ENCODE data around the gene DFFA.

Gene DFFA

GRCh38 chr1:10513199-10513598 is 40.9 kb upstream of the DFFA start:
- H3K27me3 ChIP-seq (replicated peaks): no peaks in the 10 kb centered on the region
- in situ Hi-C loops (cut with HindIII; ENCODE audit: low pct_ligation_motif_present, low sequenced_read_pairs): no loop called here
- no peaks in the 10 kb centered on the region for H3K36me3 ChIP-seq (replicated peaks)
- no peak for DNase-seq
- H3K27ac ChIP-seq: no peak overlapping the region
- H3K4me3 ChIP-seq (ENCODE audit: low read depth, low read length): no peak overlapping the region
- TF ChIP-seq CTCF (IDR thresholded peaks at IDR 0.05; ENCODE audit: low read depth, low read length, missing control alignments): no peak

DNA sequence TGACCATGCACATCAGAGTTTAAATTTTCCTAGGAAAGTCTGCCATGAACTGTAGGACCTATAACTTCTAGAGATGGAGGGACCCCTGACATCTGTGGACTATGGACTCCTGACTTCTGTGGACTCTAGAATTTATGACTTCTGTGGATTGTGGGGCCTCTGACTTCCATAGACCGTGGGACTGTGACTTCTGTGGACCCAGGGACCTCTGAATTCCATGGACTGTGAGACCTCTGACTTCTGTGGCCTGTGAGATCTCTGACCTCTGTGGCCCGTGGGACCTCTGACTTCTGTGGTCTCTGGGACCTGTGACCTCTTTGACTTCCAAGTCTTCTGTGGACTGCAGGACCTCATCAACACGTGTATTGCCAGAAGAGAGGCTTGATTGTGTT is 39.2 kb upstream of the DFFA start:
- DNase-seq: no peak
- no peak for TF ChIP-seq CTCF (IDR thresholded peaks at IDR 0.05; ENCODE audit: low read depth, low read length, missing control alignments)
- Histone ChIP-seq H3K4me3 (ENCODE audit: low read depth, low read length) (no peak overlapping the region), H3K27ac (peak overlapping the region; percentile 65), H3K36me3 (replicated peaks) (no peaks in the 10 kb centered on the region), H3K27me3 (replicated peaks) (no peaks in the 10 kb centered on the region)
- in situ Hi-C loops (cut with HindIII; ENCODE audit: low pct_ligation_motif_present, low sequenced_read_pairs): no loop called here

DNA sequence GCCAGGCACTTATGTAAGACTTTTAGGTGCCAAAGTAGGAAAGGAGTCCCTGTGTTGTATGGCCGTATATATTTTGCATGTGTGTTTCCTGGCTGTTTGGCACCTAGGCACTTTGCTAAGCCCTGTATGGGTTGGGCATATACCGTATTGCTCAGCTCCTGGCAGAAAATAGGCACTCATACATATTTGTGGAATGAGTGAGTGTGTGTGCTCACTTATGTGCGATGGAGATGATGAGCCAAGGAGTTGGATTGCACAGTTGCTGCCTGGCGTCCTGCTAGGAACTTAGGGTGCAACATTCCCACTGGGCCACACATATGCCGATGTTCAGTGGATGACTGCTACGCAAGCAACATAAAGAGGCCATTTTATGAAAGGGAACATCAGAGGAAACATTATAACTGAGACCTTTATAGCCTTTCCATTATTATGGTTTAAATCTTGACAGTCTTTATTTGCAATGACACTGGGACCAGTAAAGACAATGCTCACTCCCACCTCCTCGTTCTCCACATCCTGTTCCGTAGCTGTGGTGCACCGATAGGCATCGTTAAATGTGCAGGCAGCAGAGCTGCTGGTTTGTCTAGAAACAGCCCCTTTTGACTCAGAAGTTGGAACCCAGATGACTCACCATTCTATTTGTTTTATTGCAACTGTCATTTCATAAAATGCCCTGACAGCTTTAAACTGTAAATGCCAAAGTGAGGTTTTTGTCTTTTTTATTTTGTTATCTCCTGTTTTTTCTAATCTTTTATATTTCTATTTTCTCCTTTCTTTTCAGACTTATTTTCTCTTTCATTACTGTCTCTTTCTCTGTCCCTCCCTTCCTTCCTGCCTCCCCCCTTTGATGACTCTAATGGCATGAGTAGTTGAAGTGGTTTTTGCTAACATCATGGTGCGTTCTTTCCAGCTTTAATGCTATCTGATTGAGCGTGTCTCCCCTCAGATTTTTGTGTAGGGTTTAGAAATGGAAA is 38.5 kb upstream of the DFFA start:
- Histone ChIP-seq H3K4me3 (ENCODE audit: low read depth, low read length) (peak overlapping the region; percentile 30), H3K36me3 (replicated peaks) (no peaks in the 10 kb centered on the region), H3K27ac (peak overlapping the region; percentile 65), H3K27me3 (replicated peaks) (no peaks in the 10 kb centered on the region)
- no peak for TF ChIP-seq CTCF (IDR thresholded peaks at IDR 0.05; ENCODE audit: low read depth, low read length, missing control alignments)
- DNase-seq: peak; percentile 79
- in situ Hi-C loops (cut with HindIII; ENCODE audit: low pct_ligation_motif_present, low sequenced_read_pairs): no loop called here

GRCh38 chr1:10509809-10510509 is 37.6 kb upstream of the DFFA start:
- H3K27ac ChIP-seq: peak overlapping the region; percentile 65
- no peaks in the 10 kb centered on the region for H3K36me3 ChIP-seq (replicated peaks)
- no peaks in the 10 kb centered on the region for H3K27me3 ChIP-seq (replicated peaks)
- no peak for TF ChIP-seq CTCF (IDR thresholded peaks at IDR 0.05; ENCODE audit: low read depth, low read length, missing control alignments)
- H3K4me3 ChIP-seq (ENCODE audit: low read depth, low read length): no peak overlapping the region
- in situ Hi-C loops (cut with HindIII; ENCODE audit: low pct_ligation_motif_present, low sequenced_read_pairs): no loop called here
- DNase-seq: no peak

DNA sequence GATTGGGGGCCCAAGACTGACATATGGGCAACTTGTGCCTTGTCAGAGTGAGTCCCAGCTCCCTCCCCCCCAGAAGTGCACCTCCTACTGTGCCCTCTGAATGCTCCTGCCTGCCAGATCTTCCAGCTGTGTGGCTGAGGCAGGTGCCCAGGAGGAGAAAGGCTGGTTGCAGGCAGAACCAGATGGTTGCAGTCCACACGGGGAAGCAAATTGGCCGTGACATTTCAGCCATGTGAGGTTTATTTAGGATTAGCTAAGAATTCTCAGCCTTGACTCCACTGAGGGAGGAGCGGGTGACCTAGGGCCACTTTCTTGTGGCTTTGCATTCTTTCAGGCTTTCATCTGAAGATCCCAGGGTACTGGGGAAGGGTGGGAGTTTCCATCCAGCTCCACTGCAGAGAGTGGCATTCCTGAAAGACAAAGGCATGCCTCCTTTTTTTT is 36.2 kb upstream of the DFFA start:
- Histone ChIP-seq H3K36me3 (replicated peaks) (no peaks in the 10 kb centered on the region), H3K27ac (no peak overlapping the region), H3K27me3 (replicated peaks) (no peaks in the 10 kb centered on the region), H3K4me3 (ENCODE audit: low read depth, low read length) (no peak overlapping the region)
- no peak for DNase-seq
- TF ChIP-seq CTCF (IDR thresholded peaks at IDR 0.05; ENCODE audit: low read depth, low read length, missing control alignments): no peak
- in situ Hi-C loops (cut with HindIII; ENCODE audit: low pct_ligation_motif_present, low sequenced_read_pairs): no loop called here

Data from brain microvascular endothelial cell (primary cell).